ENCODE results near the gene RANBP3L.

RANBP3L gene

DNA sequence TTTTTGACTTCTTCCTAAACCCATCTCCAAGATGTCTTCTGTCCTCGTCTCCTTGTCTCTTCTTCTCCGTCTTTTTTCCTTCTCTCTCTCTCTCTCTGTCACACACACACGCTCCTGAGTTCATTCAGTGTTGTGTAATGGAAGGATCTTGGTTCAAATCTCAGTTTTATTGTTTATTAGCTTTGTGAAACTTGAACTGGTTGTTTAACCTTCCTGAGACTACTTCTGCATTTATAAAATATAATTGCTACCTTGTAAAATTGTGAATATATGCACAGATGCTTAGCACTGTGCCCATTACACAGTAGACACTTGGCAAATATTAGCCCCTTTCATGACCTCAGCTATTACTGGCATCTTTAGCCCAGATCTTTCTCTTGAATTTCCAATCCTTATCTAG lies 57.6 kb downstream of the RANBP3L start:
- TF ChIP-seq FOXP2 (optimal IDR thresholded peaks at IDR 0.05; ENCODE audit: borderline replicate concordance, extremely low read depth, extremely low read length, insufficient read depth) (no peak), SIN3A (IDR thresholded peaks at IDR 0.05; ENCODE audit: borderline replicate concordance, insufficient read depth, low read length) (no peak), TAF1 (IDR thresholded peaks at IDR 0.05; ENCODE audit: borderline replicate concordance, insufficient read depth, low read length) (no peak), POLR2AphosphoS5 (IDR thresholded peaks at IDR 0.05; ENCODE audit: low read depth, low read length) (no peak)
- TF ChIP-seq, protein P1, sequence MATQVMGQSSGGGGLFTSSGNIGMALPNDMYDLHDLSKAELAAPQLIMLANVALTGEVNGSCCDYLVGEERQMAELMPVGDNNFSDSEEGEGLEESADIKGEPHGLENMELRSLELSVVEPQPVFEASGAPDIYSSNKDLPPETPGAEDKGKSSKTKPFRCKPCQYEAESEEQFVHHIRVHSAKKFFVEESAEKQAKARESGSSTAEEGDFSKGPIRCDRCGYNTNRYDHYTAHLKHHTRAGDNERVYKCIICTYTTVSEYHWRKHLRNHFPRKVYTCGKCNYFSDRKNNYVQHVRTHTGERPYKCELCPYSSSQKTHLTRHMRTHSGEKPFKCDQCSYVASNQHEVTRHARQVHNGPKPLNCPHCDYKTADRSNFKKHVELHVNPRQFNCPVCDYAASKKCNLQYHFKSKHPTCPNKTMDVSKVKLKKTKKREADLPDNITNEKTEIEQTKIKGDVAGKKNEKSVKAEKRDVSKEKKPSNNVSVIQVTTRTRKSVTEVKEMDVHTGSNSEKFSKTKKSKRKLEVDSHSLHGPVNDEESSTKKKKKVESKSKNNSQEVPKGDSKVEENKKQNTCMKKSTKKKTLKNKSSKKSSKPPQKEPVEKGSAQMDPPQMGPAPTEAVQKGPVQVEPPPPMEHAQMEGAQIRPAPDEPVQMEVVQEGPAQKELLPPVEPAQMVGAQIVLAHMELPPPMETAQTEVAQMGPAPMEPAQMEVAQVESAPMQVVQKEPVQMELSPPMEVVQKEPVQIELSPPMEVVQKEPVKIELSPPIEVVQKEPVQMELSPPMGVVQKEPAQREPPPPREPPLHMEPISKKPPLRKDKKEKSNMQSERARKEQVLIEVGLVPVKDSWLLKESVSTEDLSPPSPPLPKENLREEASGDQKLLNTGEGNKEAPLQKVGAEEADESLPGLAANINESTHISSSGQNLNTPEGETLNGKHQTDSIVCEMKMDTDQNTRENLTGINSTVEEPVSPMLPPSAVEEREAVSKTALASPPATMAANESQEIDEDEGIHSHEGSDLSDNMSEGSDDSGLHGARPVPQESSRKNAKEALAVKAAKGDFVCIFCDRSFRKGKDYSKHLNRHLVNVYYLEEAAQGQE (IDR thresholded peaks at IDR 0.05; ENCODE audit: insufficient read depth in 1 of 2, low read depth in 2 of 2, low read length in 2 of 2), result no peak

DNA sequence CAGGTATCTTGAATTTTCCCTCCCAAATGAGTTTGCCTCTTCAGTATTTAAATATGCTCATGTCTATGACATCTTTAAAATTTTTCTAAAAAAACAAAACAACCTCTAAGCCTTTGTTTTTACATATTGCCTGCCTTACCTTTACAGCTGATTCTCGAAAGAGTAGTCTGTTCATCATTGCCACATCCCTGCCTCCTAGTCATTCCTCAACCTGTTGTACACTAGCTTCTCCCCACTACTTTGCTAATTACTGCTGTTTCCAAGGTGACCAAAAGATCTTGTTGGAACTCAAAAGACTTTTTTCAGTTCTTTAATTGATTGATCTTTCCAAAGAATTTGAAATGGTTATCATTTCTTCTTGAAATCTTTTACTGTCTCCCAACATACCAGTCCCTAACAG lies 58.0 kb downstream of the RANBP3L start:
- no peak for TF ChIP-seq POLR2AphosphoS5 (IDR thresholded peaks at IDR 0.05; ENCODE audit: low read depth, low read length)
- TF ChIP-seq FOXP2 (optimal IDR thresholded peaks at IDR 0.05; ENCODE audit: borderline replicate concordance, extremely low read depth, extremely low read length, insufficient read depth), result no peak
- TF ChIP-seq TAF1 (IDR thresholded peaks at IDR 0.05; ENCODE audit: borderline replicate concordance, insufficient read depth, low read length), result no peak
- TF ChIP-seq, protein P1 (IDR thresholded peaks at IDR 0.05; ENCODE audit: insufficient read depth in 1 of 2, low read depth in 2 of 2, low read length in 2 of 2), result no peak
- TF ChIP-seq SIN3A (IDR thresholded peaks at IDR 0.05; ENCODE audit: borderline replicate concordance, insufficient read depth, low read length), result no peak

DNA sequence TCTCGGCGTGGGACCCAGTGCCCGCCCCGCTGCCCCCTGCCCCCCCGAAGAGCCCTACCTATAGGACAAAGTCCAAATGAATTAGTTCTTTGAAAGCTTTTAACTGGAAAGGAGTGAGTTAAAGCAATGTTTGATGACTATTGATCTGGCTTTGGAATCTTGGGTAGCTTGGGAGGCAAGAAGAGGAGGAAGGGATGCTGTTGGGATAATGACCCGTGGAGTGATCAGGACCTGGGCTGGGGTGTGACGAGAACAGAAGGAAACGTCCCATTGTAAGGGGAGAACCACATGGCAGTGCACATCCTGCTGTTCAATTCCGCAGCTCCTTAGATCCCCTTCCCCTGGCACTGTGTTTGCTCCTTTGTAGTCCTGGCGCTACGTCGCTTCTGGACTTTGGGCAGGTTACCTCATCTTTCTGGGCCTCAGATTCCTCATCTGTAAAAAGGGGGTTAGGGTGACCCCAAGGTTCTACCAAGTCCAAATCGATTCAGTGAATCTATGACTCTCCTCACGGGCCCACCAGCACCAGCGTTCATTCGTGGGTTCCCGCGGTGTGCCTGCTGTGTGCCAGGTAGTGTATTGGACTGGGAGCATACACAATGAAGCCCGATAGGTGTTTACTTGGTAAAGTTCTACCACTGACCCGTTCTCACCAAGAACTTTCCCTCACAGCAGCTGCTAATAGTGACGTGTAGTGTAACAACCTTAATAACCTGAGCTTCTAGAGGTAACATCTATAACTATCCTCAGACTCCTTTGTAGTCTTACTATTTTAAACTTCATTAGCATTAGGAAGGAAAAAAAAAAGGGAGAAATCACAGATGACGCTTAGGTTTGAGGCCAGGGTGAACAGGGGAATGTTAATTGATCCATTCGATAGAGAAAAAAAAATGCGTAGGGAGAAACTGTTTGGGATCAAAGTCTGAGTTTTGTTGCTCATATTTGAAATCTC lies 58.9 kb downstream of the RANBP3L start:
- TF ChIP-seq FOXP2 (optimal IDR thresholded peaks at IDR 0.05; ENCODE audit: borderline replicate concordance, extremely low read depth, extremely low read length, insufficient read depth), result no peak
- TF ChIP-seq, protein P1 (IDR thresholded peaks at IDR 0.05; ENCODE audit: insufficient read depth in 1 of 2, low read depth in 2 of 2, low read length in 2 of 2), result no peak
- no peak for TF ChIP-seq POLR2AphosphoS5 (IDR thresholded peaks at IDR 0.05; ENCODE audit: low read depth, low read length)
- no peak for TF ChIP-seq TAF1 (IDR thresholded peaks at IDR 0.05; ENCODE audit: borderline replicate concordance, insufficient read depth, low read length)
- TF ChIP-seq SIN3A (IDR thresholded peaks at IDR 0.05; ENCODE audit: borderline replicate concordance, insufficient read depth, low read length), result no peak

DNA sequence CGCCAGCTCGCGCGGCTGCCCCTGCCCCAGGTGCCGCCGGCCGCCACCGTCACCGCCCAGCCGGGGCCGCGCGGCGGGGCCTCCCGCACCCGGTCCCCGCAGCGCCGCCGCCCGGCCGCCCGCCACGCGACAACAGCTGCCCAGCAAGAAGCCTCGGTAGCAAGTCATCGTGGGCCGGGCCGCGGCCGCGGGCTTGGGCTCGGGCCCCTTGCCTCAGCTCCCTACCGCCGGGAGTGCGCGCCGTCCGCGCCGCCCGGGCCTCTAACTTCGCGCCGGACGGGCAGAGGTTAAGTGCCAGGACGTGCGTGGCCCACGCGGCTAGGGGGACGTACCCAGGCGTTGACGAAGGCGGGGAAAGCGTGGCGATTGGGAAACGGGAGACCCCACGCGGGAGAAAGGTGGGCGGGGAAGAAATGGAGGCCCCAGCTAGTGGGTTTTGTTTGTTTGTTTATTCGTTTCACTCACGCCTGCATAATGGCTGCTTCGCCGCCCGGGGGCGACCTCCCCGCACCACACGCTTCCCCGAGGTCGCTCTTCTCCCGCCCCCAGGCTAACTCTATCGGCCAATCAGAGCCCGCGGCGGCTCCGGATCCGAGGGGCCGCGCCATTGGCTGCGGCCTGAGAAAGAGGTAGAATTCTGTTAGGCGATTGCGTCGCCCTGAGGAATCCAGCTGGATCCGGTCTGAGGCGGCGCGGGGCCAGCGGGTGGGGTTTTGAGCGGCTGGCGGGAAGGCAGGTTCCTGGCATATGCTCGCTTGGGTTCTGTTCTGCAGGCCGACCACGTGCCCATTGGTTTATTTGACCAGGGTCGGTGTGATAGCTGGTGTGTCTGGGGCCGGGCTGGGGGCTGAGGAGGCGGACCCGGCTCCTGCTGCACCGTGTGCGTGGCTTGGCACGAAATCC lies 59.8 kb downstream of the RANBP3L start, which contains the start of gene NADK2:
NADK2 (minus strand) TSS at position 295 of the 903 bp plus-strand sequence; CDS start at position 168, 127 bp downstream.
- TF ChIP-seq SIN3A (IDR thresholded peaks at IDR 0.05; ENCODE audit: borderline replicate concordance, insufficient read depth, low read length) (0 out of 2 replicates have a peak, but pooled peaks have one; percentile 22), FOXP2 (optimal IDR thresholded peaks at IDR 0.05; ENCODE audit: borderline replicate concordance, extremely low read depth, extremely low read length, insufficient read depth) (peak; percentile 74), TAF1 (IDR thresholded peaks at IDR 0.05; ENCODE audit: borderline replicate concordance, insufficient read depth, low read length) (0 out of 2 replicates have a peak, but pooled peaks have one; percentile 19), POLR2AphosphoS5 (IDR thresholded peaks at IDR 0.05; ENCODE audit: low read depth, low read length) (peak; percentile 44; the same call in 1 of the 2 replicates)
- TF ChIP-seq, protein P1 (IDR thresholded peaks at IDR 0.05; ENCODE audit: insufficient read depth in 1 of 2, low read depth in 2 of 2, low read length in 2 of 2), result 0 out of 4 replicates have a peak, but pooled peaks of 1 of the 2 experiments have one; percentile 13

All from PFSK-1 (cell line).